ENCODE data around the gene ANKS1A.
A peak's percentile ranks its signal among the peaks of the same experiment; 100 is the strongest.
"Not testable (repeated sequence)": the region's sequence is repeated elsewhere in the genome, so short reads cannot be mapped to it uniquely, and the experiment has no call there.

ANKS1A gene

DNA sequence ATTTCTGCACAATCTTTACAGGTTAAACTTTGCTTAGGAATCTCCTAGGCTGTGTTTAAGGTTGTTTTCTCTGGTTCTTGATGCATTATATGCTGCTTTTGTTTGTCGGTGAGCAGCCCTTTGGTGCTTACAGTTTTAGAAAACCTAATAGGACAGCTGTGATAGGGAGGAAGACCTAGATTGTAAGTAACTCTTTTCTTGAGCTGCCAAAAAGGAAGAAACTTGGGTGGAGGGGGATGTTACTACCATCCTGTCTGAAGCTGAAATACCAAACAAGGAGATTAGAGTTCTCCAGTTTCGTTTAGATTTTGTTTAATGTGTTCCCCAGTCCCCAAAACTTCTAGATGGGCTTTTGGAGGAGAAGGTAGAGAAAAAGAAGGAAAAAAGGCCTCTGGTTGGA, 72.0 kb downstream of the ANKS1A start:
- no peak for DNase-seq

DNA sequence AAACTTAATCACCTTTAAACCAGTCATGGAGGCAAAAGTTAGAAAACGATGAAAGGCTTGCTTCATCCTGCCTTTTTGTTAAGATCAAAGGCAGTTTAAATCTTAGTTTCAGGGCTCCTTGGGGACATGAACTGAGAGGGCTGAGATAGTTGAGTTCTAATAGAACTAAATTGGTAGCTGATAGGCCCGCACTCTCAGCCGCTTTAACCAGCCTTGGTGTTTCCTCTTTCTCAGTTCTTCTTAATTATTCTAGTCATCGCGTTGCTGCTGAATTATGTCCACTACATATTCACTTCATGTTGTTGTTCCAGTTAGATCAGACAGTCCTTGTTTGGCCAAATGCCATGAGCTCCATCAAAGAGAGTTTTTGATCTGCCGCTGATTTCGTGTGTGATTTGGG, 72.5 kb downstream of the ANKS1A start:
- no peak for DNase-seq

DNA sequence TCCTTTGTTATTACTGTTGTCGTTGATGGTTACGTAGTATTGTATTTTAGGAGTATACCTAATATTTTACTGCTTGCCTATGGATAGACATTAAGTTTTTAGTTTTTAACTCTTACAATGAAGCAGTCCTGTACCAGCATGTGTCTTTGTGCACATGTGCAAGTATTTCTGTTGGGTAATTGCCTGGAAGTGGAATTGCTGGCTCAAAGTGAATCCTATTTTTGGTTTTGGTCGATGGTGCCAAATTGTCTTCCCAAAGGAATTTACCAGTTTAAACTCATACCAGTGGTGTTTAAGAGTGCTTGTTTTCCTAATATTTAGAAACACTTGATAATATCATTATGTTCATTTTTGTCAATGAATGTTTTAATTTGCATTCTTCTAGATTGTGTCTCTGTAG, 75.5 kb downstream of the ANKS1A start:
- DNase-seq, result no peak

DNA sequence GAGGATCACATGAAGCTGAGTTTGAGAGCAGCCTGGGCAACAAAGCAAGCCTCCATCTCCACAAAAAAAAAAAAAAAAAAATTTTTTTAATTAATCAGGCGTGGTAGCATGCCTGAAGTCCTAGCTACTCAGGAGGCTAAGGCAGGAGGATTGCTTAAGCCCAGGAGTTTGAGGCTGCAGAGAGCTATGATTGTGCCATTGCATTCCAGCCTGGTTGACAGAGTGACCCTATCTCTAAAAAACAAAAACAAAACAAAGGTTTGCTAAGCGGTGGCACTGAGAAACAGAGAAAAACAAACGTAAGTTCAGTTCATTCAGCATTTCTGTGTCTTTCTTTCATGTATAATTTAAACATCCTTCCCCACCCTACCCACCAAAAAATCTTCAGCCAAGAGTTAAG, 78.4 kb downstream of the ANKS1A start:
- DNase-seq, result no peak

DNA sequence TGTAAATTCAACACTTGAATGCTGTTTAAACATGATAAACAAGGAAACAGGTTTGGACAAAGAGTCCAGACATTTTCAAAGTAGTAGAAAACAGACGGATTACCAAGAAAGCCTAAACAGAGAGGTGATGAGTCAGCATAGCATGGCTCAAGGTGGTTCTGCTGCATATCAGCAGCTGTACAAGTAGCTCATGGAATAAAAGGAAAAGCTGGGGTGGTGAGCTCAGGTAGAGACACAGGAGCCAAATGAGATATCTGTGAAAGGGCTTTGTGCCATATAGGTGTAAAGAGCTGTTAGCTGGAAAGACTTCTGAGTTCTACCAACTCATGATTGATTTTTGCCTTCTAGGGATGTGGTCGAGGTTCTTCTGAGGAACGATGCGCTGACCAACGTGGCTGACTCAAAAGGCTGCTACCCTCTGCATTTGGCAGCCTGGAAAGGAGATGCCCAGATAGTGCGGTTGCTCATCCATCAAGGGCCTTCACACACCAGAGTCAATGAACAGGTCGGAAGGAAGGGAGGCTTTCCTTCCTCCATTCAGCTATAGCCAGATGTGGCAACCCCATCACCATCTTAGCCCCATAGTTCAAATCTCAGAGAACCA, 80.7 kb downstream of the ANKS1A start:
- DNase-seq, result no peak

DNA sequence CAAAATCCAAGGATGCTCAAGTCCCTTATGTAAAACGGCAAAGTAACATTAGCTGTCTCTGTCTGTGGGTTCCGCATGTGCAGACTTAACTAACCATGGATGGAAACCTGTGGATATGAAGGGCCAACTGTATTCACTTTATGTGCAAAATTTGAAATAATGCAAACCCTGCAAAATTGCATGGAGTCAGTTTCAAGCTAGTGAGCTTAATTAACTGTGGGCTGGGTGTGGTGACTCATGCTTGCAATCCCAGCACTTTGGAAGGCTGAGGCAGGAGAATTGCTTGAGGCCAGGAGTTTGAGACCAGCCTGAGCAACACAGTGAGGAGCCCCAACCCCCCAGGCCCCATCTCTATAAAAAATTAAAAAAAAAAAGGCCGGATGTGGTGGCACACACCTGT, 81.4 kb downstream of the ANKS1A start:
- no peak for DNase-seq

DNA sequence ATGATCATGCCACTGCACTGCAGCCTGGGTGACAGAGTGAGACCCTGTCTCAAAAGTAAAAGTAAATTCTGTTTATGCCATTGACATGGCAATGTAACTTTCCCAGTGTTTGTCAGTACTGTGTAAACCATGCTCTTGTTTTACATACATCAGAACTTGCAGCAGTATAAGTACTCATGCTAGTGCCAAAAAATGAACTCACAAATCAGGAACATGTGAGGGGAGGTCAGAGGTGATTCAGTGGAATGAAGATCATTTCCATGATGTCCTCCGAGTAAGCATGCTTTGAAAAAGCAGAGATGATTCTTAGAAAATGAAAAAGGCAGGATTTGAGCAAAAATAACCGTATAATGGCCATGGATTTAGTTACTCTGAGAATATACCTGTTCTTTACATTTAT, 81.9 kb downstream of the ANKS1A start:
- no peak for DNase-seq

DNA sequence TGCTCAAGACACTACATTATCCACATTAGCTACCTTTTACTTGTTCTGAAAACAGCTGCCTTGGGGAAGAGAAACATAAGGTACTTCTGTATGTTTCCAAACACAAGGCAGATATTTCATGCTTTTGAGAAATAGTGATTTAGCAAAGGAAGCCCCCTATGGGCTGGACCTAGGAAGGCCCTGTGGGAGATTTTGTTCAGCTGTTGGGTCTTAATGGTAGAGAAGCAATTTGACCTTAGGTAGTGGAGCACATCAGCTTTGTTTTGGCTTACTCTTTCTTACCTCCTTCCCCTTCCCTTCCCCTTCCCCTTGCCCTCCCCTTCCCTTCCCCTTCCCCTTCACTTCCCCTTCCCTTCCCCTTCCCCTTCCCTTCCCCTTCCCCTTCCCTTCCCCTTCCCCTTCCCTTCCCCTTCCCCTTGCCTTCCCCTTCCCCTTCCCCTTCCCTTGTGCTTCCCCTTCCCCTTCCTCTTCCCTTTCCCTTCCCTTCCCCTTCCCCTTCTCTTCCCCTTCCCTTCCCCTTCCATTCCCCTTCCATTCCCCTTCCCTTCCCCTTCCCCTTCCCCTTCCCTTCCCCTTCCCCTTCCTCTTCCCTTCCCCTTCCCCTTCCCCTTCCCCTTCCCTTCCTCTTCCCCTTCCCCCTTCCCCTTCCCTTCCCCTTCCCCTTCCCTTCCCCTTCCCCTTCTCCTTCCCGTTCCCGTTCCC, 84.6 kb downstream of the ANKS1A start:
- DNase-seq, result no peak

DNA sequence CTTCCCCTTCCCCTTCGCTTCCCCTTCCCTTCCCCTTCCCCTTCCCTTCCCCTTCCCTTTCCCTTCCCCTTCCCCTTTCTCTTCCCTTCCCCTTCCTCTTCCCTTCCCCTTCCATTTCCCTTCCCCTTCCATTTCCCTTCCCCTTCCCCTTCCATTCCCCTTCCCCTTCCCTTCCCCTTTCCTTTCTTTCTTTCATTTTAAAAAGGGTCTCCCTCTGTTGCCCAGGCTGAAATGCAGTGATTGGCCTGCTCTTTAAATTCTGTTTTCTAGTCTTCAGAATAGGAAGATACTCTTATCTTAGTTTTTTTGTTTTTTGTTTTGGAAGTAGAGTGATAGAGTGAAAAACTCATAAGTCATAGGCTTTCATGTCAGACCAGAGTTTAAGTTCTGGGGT, 85.2 kb downstream of the ANKS1A start:
- DNase-seq, result no peak

DNA sequence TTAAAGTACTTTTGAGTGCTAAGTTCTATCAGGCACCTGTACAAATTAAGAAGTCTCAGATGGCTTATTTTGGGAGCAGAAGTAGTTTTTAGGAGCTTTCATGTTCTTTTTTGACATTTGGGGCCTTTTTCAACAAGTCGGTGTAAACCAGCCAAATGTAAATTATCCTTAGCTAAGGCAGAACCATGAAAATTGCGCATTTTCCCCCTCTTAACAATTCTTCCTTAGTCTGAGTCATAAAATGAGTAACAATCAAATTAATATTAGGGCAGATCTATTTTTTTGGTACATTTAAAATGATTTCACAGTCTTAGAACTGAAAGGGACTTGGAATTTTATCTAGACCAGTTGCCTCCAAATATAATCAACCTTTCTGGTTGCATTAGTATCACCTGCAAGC, 87.2 kb downstream of the ANKS1A start:
- DNase-seq, result no peak

DNA sequence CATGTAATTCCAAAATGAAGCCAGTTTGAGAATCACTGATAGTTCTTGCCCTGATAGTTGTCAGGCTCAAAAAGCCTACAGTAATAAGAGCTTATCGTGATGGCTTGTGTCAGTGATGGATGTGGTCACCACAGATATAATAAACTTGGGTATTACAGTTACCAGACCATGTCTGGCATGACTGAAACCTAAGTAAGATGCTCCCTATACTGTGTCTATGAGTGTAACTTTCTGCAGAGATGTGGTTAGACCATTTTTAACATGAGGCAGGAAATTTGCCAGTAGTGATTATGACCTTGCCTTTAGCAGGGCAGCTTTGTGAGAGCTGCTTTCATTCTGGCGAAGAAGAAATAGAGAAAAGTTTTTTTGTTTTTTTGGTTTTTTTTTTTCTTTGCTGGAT, 90.2 kb downstream of the ANKS1A start:
- DNase-seq, result no peak

DNA sequence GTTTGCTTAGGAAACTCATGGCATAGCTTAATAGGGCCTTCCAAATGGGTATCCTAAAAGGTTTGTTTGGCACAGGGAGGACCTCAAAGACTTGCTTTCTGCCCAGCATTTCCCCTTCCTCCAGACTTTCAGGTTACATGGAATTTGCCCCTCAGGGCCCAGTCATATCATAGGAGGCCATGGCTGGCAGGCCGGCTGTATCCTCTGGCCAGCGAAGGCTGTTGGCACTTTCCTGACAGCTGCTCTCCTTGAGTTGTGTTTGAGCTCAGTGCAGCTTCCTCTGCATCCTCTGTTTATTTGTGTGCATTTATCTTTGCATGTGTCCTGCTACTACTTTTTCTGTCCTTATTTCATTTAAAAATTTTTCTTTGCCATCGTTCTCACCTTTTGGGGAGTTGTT, 90.9 kb downstream of the ANKS1A start:
- DNase-seq, result no peak

DNA sequence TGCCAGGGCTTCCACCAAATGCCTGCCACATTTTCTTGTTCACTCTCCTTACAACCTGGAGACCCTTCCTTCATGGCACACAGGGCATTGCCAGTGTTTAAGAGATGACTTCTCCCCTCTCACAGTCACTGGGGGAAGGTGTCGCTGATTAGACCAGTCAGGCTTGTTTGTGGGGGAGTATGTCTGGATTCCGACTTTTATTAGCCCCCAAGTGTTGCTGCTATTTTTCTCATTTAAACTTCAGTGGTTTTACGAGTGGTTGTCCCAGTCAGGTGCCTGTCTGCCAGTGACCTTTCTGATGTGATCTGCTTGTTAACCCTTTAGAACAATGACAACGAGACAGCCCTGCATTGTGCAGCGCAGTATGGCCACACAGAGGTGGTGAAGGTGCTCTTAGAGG, 92.3 kb downstream of the ANKS1A start:
- no peak for DNase-seq

DNA sequence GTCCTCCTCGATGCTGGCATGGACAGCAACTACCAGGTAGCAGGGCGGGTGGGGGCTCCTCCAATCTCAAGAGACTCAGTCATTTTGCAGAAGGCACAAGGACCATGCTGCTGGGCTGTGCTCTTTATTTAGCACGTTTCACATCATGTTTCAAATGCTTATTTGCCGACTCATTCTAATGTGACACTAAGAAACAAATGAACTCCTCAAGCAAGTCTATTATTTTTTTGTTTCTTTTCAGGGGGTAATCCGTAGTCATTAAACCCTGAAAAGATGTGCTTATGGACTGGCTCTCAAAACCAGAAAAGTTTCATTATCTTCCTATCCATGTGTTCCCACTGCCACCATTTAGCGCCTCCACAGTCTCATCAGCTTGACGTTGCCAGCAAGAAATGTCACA, 92.9 kb downstream of the ANKS1A start:
- DNase-seq, result no peak

DNA sequence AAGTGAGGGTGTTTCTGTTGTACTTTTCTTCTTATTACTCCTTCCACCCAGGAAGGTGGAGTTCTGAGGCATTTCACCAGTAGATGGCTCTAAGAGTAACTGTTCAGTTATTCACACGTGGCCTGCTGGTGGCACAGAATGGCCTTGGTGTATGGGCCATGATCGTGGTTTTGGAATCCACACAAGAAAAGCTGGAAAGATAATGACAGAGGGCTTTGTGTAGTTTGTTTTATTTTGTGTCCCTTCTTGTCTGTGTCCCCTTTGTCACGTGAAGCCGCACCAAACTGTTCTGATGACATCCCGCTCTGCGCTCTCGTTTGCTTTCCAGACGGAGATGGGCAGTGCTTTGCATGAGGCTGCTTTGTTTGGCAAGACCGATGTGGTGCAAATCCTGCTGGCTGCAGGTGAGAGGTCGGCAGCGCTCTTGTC, 93.4 kb downstream of the ANKS1A start:
- DNase-seq, result no peak

DNA sequence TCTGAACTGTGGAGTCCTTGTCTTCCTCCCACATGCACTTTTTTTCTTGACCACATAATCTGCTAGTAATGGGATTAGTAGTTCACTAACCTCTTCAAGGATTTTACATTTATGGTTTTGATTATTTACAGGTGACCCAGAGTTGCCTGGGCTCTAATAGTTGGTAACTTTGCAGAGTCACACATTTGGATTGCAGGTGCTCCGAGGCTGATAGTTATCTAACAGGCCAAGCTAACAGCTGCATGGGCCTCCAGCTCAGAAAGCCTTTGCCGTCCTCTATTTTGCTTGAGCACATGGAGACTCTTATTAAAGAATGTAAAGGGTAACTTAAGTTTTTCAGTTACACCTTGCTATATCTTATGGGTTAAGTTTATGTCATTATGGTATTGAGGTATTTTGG, 95.4 kb downstream of the ANKS1A start:
- no peak for DNase-seq

DNA sequence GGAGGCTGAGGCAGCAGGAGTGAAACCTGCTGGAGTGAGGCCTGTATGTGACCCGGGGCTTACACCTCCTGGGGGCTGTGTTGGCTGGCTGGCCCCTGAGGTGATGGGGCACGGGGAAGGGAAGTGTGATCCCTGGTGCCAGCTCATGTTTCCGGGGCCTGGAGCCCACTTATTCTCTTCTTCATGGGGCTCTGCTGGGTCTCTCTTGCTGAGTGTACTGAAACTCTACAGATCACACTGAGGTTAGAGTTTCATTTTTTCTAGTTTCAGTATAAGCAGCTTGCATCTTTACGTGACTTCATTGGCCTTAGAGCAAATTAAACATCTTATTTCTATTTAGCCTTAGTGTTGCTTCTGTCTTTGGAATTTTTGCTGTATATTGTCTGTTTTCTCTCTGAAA, 96.2 kb downstream of the ANKS1A start:
- DNase-seq, result no peak

DNA sequence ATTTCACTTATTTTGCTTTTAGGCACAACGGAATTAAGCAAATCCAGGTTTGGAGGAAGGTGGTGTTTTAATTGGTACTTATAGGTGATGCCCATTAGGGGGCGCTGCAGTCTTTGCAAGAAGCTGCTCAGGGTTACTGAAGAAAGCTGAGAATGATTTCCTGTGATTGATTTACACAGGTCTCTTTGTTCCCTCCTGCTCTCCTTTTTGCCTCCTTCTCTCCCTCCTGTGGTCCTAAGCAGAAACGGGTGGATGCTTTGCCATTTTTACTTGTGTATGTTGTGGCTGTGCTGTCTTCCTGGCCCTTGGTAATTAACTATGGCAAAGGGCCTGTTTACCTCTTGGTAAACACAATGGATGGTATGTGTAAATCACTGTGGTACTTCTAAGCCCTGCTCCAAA, 97.8 kb downstream of the ANKS1A start:
- DNase-seq, result peak; percentile 85

DNA sequence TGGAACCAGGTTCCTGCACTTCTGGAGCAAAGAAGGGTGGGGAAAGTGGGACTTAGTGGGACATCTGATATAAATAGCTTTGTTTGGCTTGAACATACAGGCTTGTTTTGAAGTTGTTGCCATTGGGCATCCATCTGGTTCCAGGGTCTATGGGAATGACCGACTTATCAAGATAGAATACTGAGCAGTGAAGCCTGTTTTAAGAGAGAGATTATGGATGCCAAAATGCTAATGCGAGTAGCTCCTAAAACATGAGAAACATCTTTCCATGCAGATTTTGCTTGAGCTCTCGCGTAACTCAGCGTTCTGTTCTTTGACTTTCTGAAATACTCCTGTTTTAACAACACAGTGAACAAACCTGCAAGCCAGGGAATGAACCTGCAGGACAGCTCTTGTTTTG, 98.5 kb downstream of the ANKS1A start:
- DNase-seq, result no peak

DNA sequence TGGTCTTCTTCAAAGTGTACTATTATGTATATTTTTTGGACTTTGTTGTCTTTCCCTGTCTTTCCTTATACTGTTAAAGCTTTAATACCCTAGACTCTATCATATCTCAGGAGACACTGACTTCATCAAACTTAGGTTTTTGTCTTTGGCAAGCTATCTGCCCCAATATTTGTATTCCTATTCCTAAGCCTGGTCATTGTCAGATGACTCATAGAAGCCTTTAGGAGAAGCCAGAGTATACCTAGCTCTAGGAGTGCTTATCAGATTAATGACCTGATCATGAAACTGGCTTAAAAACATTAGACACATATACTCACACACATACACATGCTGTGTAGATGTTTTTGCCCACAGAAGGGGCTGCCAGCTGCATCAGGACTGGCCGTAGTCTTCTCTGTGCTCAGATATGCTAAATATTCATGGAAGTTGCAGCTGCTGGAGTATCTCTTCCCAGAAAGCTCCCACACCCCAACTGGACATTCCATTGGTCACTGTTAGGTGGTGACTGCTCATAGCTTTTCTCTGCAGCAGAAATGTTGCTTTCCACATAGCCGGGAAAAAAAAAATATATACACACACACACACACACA, 102.0 kb downstream of the ANKS1A start:
- no peak for DNase-seq

DNA sequence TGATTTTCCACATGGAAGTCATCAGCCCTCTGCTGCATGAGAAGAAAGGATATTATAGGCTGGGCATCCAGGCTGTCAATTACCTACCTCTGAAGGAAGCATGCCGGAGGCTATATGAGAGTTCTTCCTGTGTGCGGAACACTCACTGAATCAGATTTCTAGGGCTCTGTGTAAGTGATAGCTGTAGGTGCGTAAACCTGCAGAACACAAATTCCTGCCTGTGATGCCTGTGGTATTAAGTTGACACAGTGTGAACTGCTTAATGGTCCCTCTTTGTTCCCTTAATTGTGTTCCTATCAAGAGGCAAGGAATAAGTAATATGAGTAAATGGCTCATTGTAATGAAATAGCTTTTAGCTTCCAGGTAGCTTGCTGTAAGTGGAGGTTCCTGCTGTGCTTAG, 103.3 kb downstream of the ANKS1A start:
- peak; percentile 98 for DNase-seq

DNA sequence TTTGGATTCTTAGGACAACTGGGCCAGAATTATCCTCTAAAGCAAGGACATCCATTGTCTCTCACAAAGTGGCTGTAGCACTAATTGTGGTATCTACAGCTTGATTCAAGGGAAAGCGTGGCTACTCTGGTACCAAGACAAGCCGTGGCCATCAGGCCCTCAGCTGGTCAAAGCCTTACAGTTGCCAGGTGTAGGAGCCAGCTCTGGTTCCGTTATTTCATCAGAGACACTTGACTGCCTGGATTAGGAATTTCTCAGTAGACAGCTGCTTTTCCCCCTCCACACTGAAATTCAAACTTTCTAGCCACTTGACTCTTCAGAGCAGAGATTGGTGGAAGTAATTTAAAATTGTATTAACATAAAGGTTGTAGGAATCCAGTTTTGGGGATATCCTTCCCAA, 104.2 kb downstream of the ANKS1A start:
- DNase-seq, result no peak

DNA sequence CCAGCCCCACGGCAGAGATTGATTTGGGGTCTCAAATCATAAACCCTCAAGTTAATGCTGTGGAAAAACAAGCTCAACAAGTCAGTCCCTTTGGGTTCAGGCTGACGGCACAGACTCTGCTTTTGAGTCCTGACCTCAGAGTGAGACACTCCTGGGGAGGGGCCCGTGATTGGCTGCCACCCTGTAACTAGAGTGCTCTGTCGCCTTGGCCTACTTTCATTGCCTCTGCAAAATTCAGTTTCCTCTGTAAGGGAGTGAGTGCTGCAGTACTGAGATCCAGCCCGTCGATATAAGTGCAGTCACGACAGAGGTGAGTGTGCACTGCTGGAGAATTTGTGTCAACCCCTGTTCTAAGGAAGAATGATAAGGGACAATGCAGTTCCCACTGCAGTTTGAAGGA, 105.6 kb downstream of the ANKS1A start:
- no peak for DNase-seq

DNA sequence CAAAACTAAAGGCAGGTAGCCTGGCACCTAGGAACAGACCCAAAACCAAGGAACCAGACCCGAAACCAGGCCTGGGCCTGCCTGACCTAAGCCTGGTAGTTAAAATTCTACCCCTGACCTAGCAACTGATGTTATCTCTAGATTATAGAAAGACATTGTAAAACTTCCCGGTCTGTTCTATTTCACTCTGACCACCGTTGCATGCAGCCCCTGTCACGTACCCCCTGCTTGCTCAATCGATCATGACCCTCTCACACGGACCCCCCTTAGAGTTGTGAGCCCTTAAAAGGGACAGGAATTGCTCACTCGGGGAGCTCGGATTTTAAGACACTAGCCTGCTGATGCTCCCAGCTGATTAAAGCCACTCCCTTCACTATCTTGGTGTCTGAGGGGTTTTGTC, 109.4 kb downstream of the ANKS1A start:
- not testable (repeated sequence) for DNase-seq

DNA sequence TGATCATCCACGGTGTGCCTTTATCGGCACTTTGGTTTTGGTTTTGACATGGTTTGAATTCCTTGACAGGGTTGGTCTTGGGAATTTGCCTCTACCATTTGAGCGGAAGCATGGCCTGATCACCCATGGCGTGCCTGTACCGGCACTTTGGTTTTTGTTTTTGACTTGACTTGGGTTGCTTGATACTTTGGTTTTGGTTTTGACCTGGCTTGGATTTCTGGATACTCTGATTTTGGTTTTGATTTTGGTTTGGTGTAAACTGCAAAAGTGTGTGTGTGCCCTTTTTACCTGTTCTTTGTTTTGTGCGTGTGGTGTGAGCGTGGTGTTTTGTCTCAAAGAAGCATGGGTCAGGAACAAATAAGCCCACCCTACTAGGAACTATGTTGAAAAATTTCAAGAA, 110.1 kb downstream of the ANKS1A start:
- not testable (repeated sequence) for DNase-seq
